GM23248 (cell line): ENCODE results near the gene RIPOR3. TPM values are rescaled to one million over a fixed set of nuclear protein-coding genes. Genes with fewer than 3 reads are reported as not detected.

Experiments used
- DNase-seq: peaks from one replicate; pipeline ENCODE4 v3.0.0-alpha.2; 2015
- H2AFZ ChIP-seq: fragments of 200-600 bp; sonication (generic); 2 replicates; pipeline ENCODE4 v1.6.1; 2016; ENCODE audit warnings: antibody characterized with exemption
- H3F3A ChIP-seq: fragments of 200-600 bp; sonication (generic); 2 replicates; pipeline ENCODE4 v1.6.1; 2016; ENCODE audit warnings: mild to moderate bottlenecking, antibody characterized with exemption, mixed run types; ENCODE audit not compliant: insufficient read depth
- H3K27ac ChIP-seq: fragments of 200-600 bp; sonication (generic); 2 replicates; pipeline ENCODE4 v1.5.1; 2016; ENCODE audit warnings: mild to moderate bottlenecking
- H3K27me3 ChIP-seq: fragments of 200-600 bp; sonication (generic); replicated peaks from 2 replicates; pipeline ENCODE4 v1.6.1; 2016; ENCODE audit warnings: mild to moderate bottlenecking; ENCODE audit not compliant: insufficient read depth
- H3K36me3 ChIP-seq: fragments of 200-600 bp; sonication (generic); 2 replicates; pipeline ENCODE4 v1.6.1; 2016; ENCODE audit warnings: low read depth, mild to moderate bottlenecking
- H3K4me1 ChIP-seq: fragments of 200-600 bp; sonication (generic); 2 replicates; pipeline ENCODE4 v1.6.1; 2016; ENCODE audit warnings: mild to moderate bottlenecking; ENCODE audit not compliant: insufficient read depth
- H3K4me2 ChIP-seq: fragments of 200-600 bp; sonication (generic); one replicate; pipeline ENCODE4 v1.6.1; 2016; ENCODE audit warnings: mild to moderate bottlenecking; ENCODE audit not compliant: unreplicated experiment
- H3K4me3 ChIP-seq: fragments of 200-600 bp; sonication (generic); 2 replicates; pipeline ENCODE4 v1.5.1; 2016; ENCODE audit warnings: mild to moderate bottlenecking
- H3K79me2 ChIP-seq: fragments of 200-600 bp; sonication (generic); 2 replicates; pipeline ENCODE4 v1.6.1; 2016; ENCODE audit warnings: mild to moderate bottlenecking; ENCODE audit not compliant: insufficient read depth
- H3K9ac ChIP-seq: fragments of 200-600 bp; sonication (generic); 2 replicates; pipeline ENCODE4 v1.6.1; 2016; ENCODE audit warnings: mild to moderate bottlenecking
- H3K9me2 ChIP-seq: fragments of 200-600 bp; sonication (generic); 2 replicates; pipeline ENCODE4 v1.6.1; 2016; ENCODE audit warnings: mixed run types, mild to moderate bottlenecking, moderate library complexity; ENCODE audit not compliant: insufficient read depth
- H3K9me3 ChIP-seq: fragments of 200-600 bp; sonication (generic); one replicate; pipeline ENCODE4 v1.6.1; 2017; ENCODE audit warnings: low read depth
- H4K20me1 ChIP-seq: fragments of 200-600 bp; sonication (generic); 2 replicates; pipeline ENCODE4 v1.6.0; 2016; ENCODE audit not compliant: insufficient read depth
- EZH2 ChIP-seq: fragments of 200-600 bp; sonication (generic); IDR thresholded peaks from 2 replicates; pipeline ENCODE4 v1.6.1; 2018; ENCODE audit warnings: antibody characterized with exemption, mild to moderate bottlenecking; ENCODE audit not compliant: insufficient read depth, poor library complexity, severe bottlenecking
- EZH2phosphoT487 ChIP-seq: fragments of 200-600 bp; sonication (generic); IDR thresholded peaks from 2 replicates; pipeline ENCODE4 v1.6.1; 2018; ENCODE audit warnings: antibody characterized with exemption, moderate library complexity, mild to moderate bottlenecking, low read depth; ENCODE audit not compliant: insufficient read depth
- WGBS, 2 experiments: methylation state at CpG; one replicate each; pipeline ENCODE4 v1.1.6; 2015 to 2017; ENCODE audit warnings: low lambda C conversion rate in 2 of 2, low coverage in 1 of 2; ENCODE audit errors: missing lambda C conversion rate in 2 of 2; 5-methylcytosine and 5-hydroxymethylcytosine counted together
- in situ Hi-C: fragments of 300-500 bp; cut with MboI; formaldehyde crosslinking; loops from 2 replicates; pipeline ENCODE4 v1.15.0; 2020
- polyA plus RNA-seq: library from polyadenylated mRNA; unstranded; fragments of >200 nt; fragmentation: Nextera tagmentation; extraction: Ambion mirVana; gene quantifications from 2 replicates; pipeline ENCODE4 v1.2.1, GENCODE V29; 2016
- total RNA-seq: library from RNA; depleted of rRNA; stranded (reverse); fragments of >200 nt; shearing (Covaris generic); gene quantifications from 2 replicates; pipeline ENCODE4 v1.2.3, GENCODE V29; 2014

The RIPOR3 gene
- total and polyA plus RNA-seq, 2 experiments from 2014 or later: 0.49 TPM; not detected in 1

DNA sequence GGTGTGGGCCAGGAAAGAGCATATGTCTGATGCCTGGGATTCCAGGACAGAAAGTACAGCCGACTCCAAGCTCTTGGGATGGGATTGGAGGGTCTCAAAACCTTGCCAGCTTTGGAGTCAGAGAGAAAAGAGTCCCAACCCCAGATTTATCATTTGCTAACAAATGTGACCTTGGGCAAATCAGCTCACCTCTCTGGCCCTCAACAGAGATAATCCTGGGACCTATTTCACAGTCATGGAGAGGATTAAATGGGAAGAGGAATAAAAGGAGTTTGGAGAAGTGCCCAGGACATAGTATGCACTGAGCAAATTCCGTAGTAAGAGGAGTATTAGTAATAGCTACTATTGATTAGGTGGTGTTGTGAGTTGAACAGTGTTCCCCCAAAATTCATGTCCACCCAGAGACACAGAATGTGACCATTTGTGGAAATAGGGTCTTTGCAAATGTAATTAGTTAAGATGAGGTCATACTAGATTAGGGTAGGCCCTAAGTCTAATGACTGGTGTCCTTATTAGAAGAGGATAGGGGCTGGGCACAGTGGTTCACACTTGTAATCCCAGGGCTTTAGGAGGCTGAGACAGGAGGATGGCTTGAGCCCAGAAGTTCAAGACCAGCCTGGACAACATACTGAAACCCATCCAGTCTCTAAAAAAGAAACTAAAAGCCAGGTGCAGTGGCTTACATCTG lies 17.1 kb downstream of the RIPOR3 start:
- in situ Hi-C loops: no loop called here
- 33 to 36% methylated on average over 2 of the region's 2 CpGs for WGBS, 2 experiments
- H3K4me3 ChIP-seq: no peak overlapping the region

DNA sequence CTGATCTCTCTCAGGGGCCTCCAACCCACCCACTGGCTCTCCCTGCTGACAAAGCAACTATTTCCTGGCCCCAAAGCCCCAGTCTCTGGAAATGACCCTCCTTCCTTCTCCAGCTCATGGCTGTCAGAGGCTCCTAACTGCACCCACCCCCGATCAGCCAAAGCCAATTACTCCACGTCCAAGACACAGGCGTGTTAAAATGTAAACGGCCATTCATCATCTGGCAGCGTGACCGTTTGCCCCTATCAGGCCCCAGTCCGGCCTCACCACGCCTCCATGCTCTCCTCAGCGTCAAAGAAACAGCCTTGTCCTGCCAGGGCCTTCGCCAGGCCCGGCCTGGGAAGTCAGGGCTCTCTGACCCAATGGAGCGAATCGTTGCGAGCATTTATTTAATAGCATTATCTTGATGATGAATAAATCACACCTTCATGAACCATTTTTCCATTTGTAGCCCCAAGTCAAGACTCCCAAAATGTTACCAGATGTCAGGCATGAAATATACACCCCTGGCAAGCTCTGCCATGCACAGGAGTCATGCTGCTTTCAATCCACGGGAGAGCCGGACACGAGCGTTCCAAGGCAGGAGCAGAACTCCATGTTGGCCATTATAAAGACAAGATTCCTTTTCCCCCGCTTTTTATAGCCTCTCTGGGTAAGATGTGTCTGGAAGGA lies 17.7 kb downstream of the RIPOR3 start:
- Histone ChIP-seq H3K9me2 (no peaks in the 10 kb centered on the region), H3K4me1 (no peaks in the 10 kb centered on the region), H3K4me3 (no peak overlapping the region), H3F3A (no peaks in the 10 kb centered on the region), H3K27ac (no peak overlapping the region), H3K9ac (no peak overlapping the region), H4K20me1 (no peaks in the 10 kb centered on the region), H3K36me3 (no peaks in the 10 kb centered on the region), H3K79me2 (no peaks in the 10 kb centered on the region), H3K27me3 (no peaks in the 10 kb centered on the region), H2AFZ (no peak overlapping the region), H3K4me2 (no peak overlapping the region), H3K9me3 (no peaks in the 10 kb centered on the region)
- 88% methylated on average over 19 of the region's 19 CpGs for WGBS, 2 experiments
- in situ Hi-C loops: no loop called here
- TF ChIP-seq EZH2: no peak
- no peak for TF ChIP-seq EZH2phosphoT487
- no peak for DNase-seq

More for the DNA sequence above, 17.1 kb downstream of the RIPOR3 start:
- no peaks in the 10 kb centered on the region for H3K79me2 ChIP-seq
- no peak overlapping the region for H3K27ac ChIP-seq
- H3K9ac ChIP-seq: no peak overlapping the region
- no peaks in the 10 kb centered on the region for H3K36me3 ChIP-seq
- H3K4me2 ChIP-seq: no peak overlapping the region
- H3K27me3 ChIP-seq: no peaks in the 10 kb centered on the region
- no peaks in the 10 kb centered on the region for H3K4me1 ChIP-seq
- TF ChIP-seq EZH2: no peak
- no peak for TF ChIP-seq EZH2phosphoT487
- DNase-seq: no peak
- H3K9me3 ChIP-seq: no peaks in the 10 kb centered on the region
- no peak overlapping the region for H2AFZ ChIP-seq
- no peaks in the 10 kb centered on the region for H3K9me2 ChIP-seq
- H4K20me1 ChIP-seq: no peaks in the 10 kb centered on the region
- H3F3A ChIP-seq: no peaks in the 10 kb centered on the region

- no peaks in the 10 kb centered on the region for H4K20me1 ChIP-seq
- H3K4me2 ChIP-seq: no peak overlapping the region
- no peak for DNase-seq
- no peaks in the 10 kb centered on the region for H3K36me3 ChIP-seq
- no peaks in the 10 kb centered on the region for H3K9me3 ChIP-seq
- no peaks in the 10 kb centered on the region for H3K9me2 ChIP-seq
- H3F3A ChIP-seq: no peaks in the 10 kb centered on the region
- H3K9ac ChIP-seq: no peak overlapping the region
- H3K79me2 ChIP-seq: no peaks in the 10 kb centered on the region
- in situ Hi-C loops: no loop called here
- H3K4me3 ChIP-seq: no peak overlapping the region
- TF ChIP-seq EZH2phosphoT487 (no peak), EZH2 (no peak)
- no peaks in the 10 kb centered on the region for H3K4me1 ChIP-seq
- no peaks in the 10 kb centered on the region for H3K27me3 ChIP-seq
- no peak overlapping the region for H2AFZ ChIP-seq
- H3K27ac ChIP-seq: no peak overlapping the region
- WGBS, 2 experiments: 87 to 90% methylated on average over 7 of the region's 7 CpGs
Observed at GRCh38 chr20:50673146-50673465, 18.2 kb downstream of the RIPOR3 start.

- Histone ChIP-seq H3F3A (no peaks in the 10 kb centered on the region), H2AFZ (no peak overlapping the region), H3K4me1 (no peaks in the 10 kb centered on the region), H3K79me2 (no peaks in the 10 kb centered on the region), H3K4me2 (no peak overlapping the region), H3K9ac (no peak overlapping the region), H4K20me1 (no peaks in the 10 kb centered on the region), H3K9me2 (no peaks in the 10 kb centered on the region), H3K27ac (no peak overlapping the region), H3K4me3 (no peak overlapping the region), H3K36me3 (no peaks in the 10 kb centered on the region), H3K9me3 (no peaks in the 10 kb centered on the region), H3K27me3 (no peaks in the 10 kb centered on the region)
- in situ Hi-C loops: no loop called here
- no peak for DNase-seq
- TF ChIP-seq EZH2phosphoT487: no peak
- TF ChIP-seq EZH2: no peak
- 96% methylated on average over 8 of the region's 8 CpGs for WGBS, 2 experiments
Observed at GRCh38 chr20:50672400-50673145, 18.8 kb downstream of the RIPOR3 start.
